HepG2 (cell line): ENCODE measurements around the gene ALG9. TPM values are rescaled to one million over a fixed set of nuclear protein-coding genes. Genes with fewer than 3 reads are reported as not detected.

ENCODE experiments used
- ATAC-seq: fragments of 200-7000 bp; cut with Tn5 transposase; 3 replicates; pipeline ENCODE4 v1.9.1; 2020; ENCODE audit warnings: mild to moderate bottlenecking, moderate library complexity
- BruUV-seq: library from RNA; stranded (reverse); fragments of 400-500 nt; replicated peaks from 2 replicates; lab custom pipeline; 2021; lab: Mats Ljungman, UMichigan
- CTCF ChIA-PET: fragments of 300-600 bp; formaldehyde crosslinking; extraction: SDS; loops from one replicate; lab custom pipeline; 2021; ENCODE audit warnings: low total read pairs, inconsistent platforms, low intra/inter-chr PET ratio; lab: Yijun Ruan, JAX
- POLR2A ChIA-PET: fragments of 350-600 bp; sonication (Branson Sonifier 250); formaldehyde crosslinking; loops from one replicate; lab custom pipeline; 2020; ENCODE audit warnings: antibody characterized with exemption, inconsistent platforms; lab: Yijun Ruan, JAX
- DNase-seq: peaks from one replicate; pipeline ENCODE4 v3.0.0-alpha.2; 2015; ENCODE audit warnings: low spot score
- FAIRE-seq: peaks from 3 replicates; lab custom pipeline; 2011; peaks lifted over from hg19 to GRCh38; lab: Jason Lieb, UNC
- H2AFZ ChIP-seq: one replicate; pipeline ENCODE4 v1.6.1; 2011; ENCODE audit warnings: low read length, inconsistent platforms
- H3K27ac ChIP-seq: fragments of 300-600 bp; 3 replicates; pipeline ENCODE4 v1.8.0; 2011; ENCODE audit warnings: mixed run types, mild to moderate bottlenecking, mixed read lengths, low read length, inconsistent platforms; ENCODE audit not compliant: insufficient read depth; ENCODE audit errors: extremely low read length
- H3K27me3 ChIP-seq, 2 experiments: fragments of 200-600 bp in 1 of 2; 2 replicates in 1 of 2; 3 replicates in 1 of 2; pipeline versions ENCODE4 v1.6.0 to v1.8.0; 2011; ENCODE audit warnings: low read length in 2 of 2, mild to moderate bottlenecking in 2 of 2, moderate library complexity in 2 of 2, inconsistent platforms in 1 of 2; ENCODE audit not compliant: insufficient read depth in 2 of 2, control insufficient read depth in 1 of 2
- H3K36me3 ChIP-seq, 2 experiments: fragments of 200-600 bp in 1 of 2; replicated peaks in 1 of 2; 2 replicates in 1 of 2; 3 replicates in 1 of 2; pipeline versions ENCODE4 v1.5.1 to v1.8.0; 2011; ENCODE audit warnings: low read length in 2 of 2, inconsistent platforms in 1 of 2; ENCODE audit not compliant: insufficient read depth in 2 of 2, control insufficient read depth in 1 of 2
- H3K4me1 ChIP-seq: 2 replicates; pipeline ENCODE4 v1.5.1; 2012; ENCODE audit warnings: low read length, inconsistent platforms; ENCODE audit not compliant: insufficient read depth
- H3K4me2 ChIP-seq: 2 replicates; pipeline ENCODE4 v1.6.0; 2011; ENCODE audit warnings: low read depth, low read length, inconsistent platforms
- H3K4me3 ChIP-seq, 3 experiments: fragments of 200-600 bp in 1 of 3; sonication (generic), shearing (Covaris generic) in 1 of 3; replicated peaks in 1 of 3; 2 replicates each; pipeline ENCODE4 v1.5.1; 2011 to 2016; ENCODE audit warnings: low read length in 3 of 3, inconsistent platforms in 2 of 3, low read depth in 2 of 3, mild to moderate bottlenecking in 2 of 3, control low read depth in 1 of 3, mixed read lengths in 1 of 3; ENCODE audit not compliant: insufficient read depth in 1 of 3
- H3K79me2 ChIP-seq: one replicate; pipeline ENCODE4 v1.6.1; 2011; ENCODE audit warnings: low read length, inconsistent platforms; ENCODE audit not compliant: insufficient read depth
- H3K9ac ChIP-seq: 2 replicates; pipeline ENCODE4 v1.6.0; 2011; ENCODE audit warnings: mild to moderate bottlenecking, low read depth, low read length, inconsistent platforms; ENCODE audit not compliant: insufficient read depth
- H3K9me3 ChIP-seq: 2 replicates; pipeline ENCODE4 v1.5.1; 2012; ENCODE audit warnings: mild to moderate bottlenecking, low read length
- H4K20me1 ChIP-seq: 2 replicates; pipeline ENCODE4 v1.6.0; 2011; ENCODE audit warnings: inconsistent platforms, mild to moderate bottlenecking, low read length, moderate library complexity; ENCODE audit not compliant: insufficient read depth
- ATF7 ChIP-seq, 2 experiments: fragments of 450-650 bp in 1 of 2; sonication (generic) in 1 of 2; formaldehyde crosslinking in 1 of 2; IDR thresholded peaks; 2 replicates each; pipeline versions ENCODE4 v1.4.0 to v1.6.1; 2016 to 2020; ENCODE audit warnings: antibody characterized with exemption in 1 of 2, mild to moderate bottlenecking in 1 of 2, missing genetic modification reagents in 1 of 2
- EED ChIP-seq: sonication (generic); formaldehyde crosslinking; IDR thresholded peaks from 2 replicates; pipeline ENCODE4 v1.5.0; 2020; ENCODE audit warnings: mild to moderate bottlenecking, missing genetic modification reagents
- MYPOP ChIP-seq: sonication (generic); formaldehyde crosslinking; IDR thresholded peaks from 2 replicates; pipeline ENCODE4 v1.8.1; 2023; ENCODE audit warnings: mild to moderate bottlenecking, moderate library complexity, missing genetic modification reagents
- PHF8 ChIP-seq: sonication (generic); formaldehyde crosslinking; IDR thresholded peaks from 2 replicates; pipeline ENCODE4 v1.5.0; 2020; ENCODE audit warnings: missing genetic modification reagents
- SETDB1 ChIP-seq: sonication (generic); formaldehyde crosslinking; IDR thresholded peaks from 2 replicates; pipeline ENCODE4 v1.5.1; 2020; ENCODE audit warnings: missing genetic modification reagents, mild to moderate bottlenecking, borderline replicate concordance
- SMAD1 ChIP-seq: sonication (generic); formaldehyde crosslinking; IDR thresholded peaks from 2 replicates; pipeline ENCODE4 v1.4.0; 2020; ENCODE audit warnings: missing genetic modification reagents, low read depth, mild to moderate bottlenecking, borderline replicate concordance
- SRSF9 ChIP-seq: fragments of 200-400 bp; formaldehyde crosslinking; IDR thresholded peaks from 2 replicates; pipeline ENCODE4 v1.6.1; 2018; ENCODE audit warnings: borderline replicate concordance, mild to moderate bottlenecking, low read depth, low read length; ENCODE audit not compliant: insufficient read depth, poor library complexity, severe bottlenecking
- SRY ChIP-seq: sonication (generic); formaldehyde crosslinking; IDR thresholded peaks from 2 replicates; pipeline ENCODE4 v1.8.0; 2022; ENCODE audit warnings: mild to moderate bottlenecking, missing genetic modification reagents
- TAF1 ChIP-seq: sonication (generic); formaldehyde crosslinking; IDR thresholded peaks from 2 replicates; pipeline ENCODE4 v1.4.0; 2020; ENCODE audit warnings: missing genetic modification reagents
- TEAD3 ChIP-seq: optimal IDR thresholded peaks from 2 replicates; pipeline ENCODE3; 2016; ENCODE audit warnings: borderline replicate concordance
- ZC3H13 ChIP-seq: sonication (generic); formaldehyde crosslinking; IDR thresholded peaks from 2 replicates; pipeline ENCODE4 v1.8.1; 2023; ENCODE audit warnings: mild to moderate bottlenecking, missing genetic modification reagents, moderate library complexity
- ZNF563 ChIP-seq: sonication (generic); formaldehyde crosslinking; IDR thresholded peaks from 2 replicates; pipeline ENCODE4 v1.8.0; 2022; ENCODE audit warnings: mild to moderate bottlenecking, moderate library complexity, missing genetic modification reagents
- ZNF768 ChIP-seq: sonication (generic); formaldehyde crosslinking; IDR thresholded peaks from 2 replicates; pipeline ENCODE4 v1.4.0; 2020; ENCODE audit warnings: missing genetic modification reagents
- WGBS: methylation state at CpG from one replicate; pipeline ENCODE4 v1.1.6; 2017; ENCODE audit warnings: low lambda C conversion rate; 5-methylcytosine and 5-hydroxymethylcytosine counted together
- in situ Hi-C: cut with HindIII; loops from 2 replicates; pipeline ENCODE4 v1.10.0; 2017; ENCODE audit warnings: low pct_unique_long_range_greater_than_20kb; ENCODE audit not compliant: extremely low pct_ligation_motif_present
- intact Hi-C: fragments of 100-400 bp; cut with micrococcal nuclease; formaldehyde crosslinking; loops from one replicate; pipeline ENCODE4 v1.10.0; 2022; ENCODE audit not compliant: unreplicated experiment
- polyA plus RNA-seq, 8 experiments: library from polyadenylated mRNA; depleted of rRNA in 3 of 8; stranded (reverse) in 7 of 8; unstranded in 1 of 8; fragments of >200 nt; fragmentation: Illumina TruSeq in 4 of 8; extraction: Trizol in 4 of 8; gene quantifications; 2 replicates each; pipeline versions ENCODE4 v1.2.1 to v1.2.3, GENCODE V29; 2011 to 2016; ENCODE audit warnings: low read depth in 4 of 8, missing spikeins in 1 of 8, mixed read lengths in 1 of 8; ENCODE audit not compliant: insufficient read depth in 1 of 8
- total RNA-seq, 5 experiments: library from RNA; depleted of rRNA; stranded (reverse); fragments of >200 nt; fragmentation: Illumina TruSeq; extraction: Trizol; gene quantifications; 2 replicates each; pipeline ENCODE4 v1.2.3, GENCODE V29; 2016; ENCODE audit warnings: low read depth in 1 of 5
- TF ChIP-seq, protein P1 (sequence below): sonication (generic); formaldehyde crosslinking; IDR thresholded peaks from 2 replicates; pipeline ENCODE4 v1.4.0; 2020; ENCODE audit warnings: missing genetic modification reagents
- TF ChIP-seq, protein P2 (sequence below): sonication (generic); formaldehyde crosslinking; IDR thresholded peaks from 2 replicates; pipeline ENCODE4 v1.8.0; 2022; ENCODE audit warnings: missing genetic modification reagents, low read depth, mild to moderate bottlenecking, borderline replicate concordance

Gene ALG9
- total and polyA plus RNA-seq, 2 of the 13 experiments (the other 11 are each of a cell fraction or from before 2014, with no cell fraction given) = 39.4 to 40.6 TPM

DNA sequence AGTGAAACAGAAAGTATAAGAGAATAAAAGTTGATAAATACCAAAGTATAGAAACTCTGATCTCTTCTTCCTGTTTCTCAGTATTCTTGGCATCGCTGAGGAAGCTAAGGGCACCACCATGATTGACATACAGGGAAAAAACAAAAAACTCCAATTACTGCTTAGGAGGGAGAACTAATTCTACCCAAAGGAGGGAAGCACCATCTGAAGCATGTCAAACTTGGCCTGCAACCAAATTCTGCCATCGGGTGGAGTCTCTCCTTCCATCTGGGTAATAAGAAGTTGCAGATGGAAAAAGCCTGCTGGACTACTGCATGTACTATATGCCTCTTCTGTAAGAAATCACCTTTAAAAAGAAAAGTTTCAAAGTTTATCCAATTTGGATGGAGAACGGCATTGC, 74.7 kb downstream of the ALG9 start:
- CTCF ChIA-PET = no interaction called here
- in situ Hi-C loops = no loop called here

More for the DNA sequence above, 74.7 kb downstream of the ALG9 start:
- DNase-seq (no peak), ATAC-seq (no peak), FAIRE-seq (no peak)
- H3K27ac ChIP-seq = no peak overlapping the region
- WGBS = 96% methylated on average over 3 of the region's 3 CpGs
- no peak overlapping the region for H3K9ac ChIP-seq
- H3K9me3 ChIP-seq = no peaks in the 10 kb centered on the region
- no peaks in the 10 kb centered on the region for H4K20me1 ChIP-seq
- no peak overlapping the region for H3K4me2 ChIP-seq
- no peak overlapping the region for H3K4me3 ChIP-seq
- H3K36me3 ChIP-seq = peaks cover 2 to 8% of the 10 kb centered on the region in 2 experiments; a peak in 3 of 5 replicates
- intact Hi-C loops = no loop called here
- BruUV-seq = no TSS peak
- POLR2A ChIA-PET = interaction anchor here (1.9 kb wide), 1 partner anchor 11 kb away, joined by 5 read pairs; no protein-coding TSS in a partner anchor
- no peak overlapping the region for H2AFZ ChIP-seq
- no peaks in the 10 kb centered on the region for H3K79me2 ChIP-seq
- TF ChIP-seq ATF7 (IDR thresholded peaks at IDR 0.05) = no peak
- no peak for TF ChIP-seq ATF7 (CRISPR knock-in tag; IDR thresholded peaks at IDR 0.05)
- TF ChIP-seq SRSF9 = no peak
- TF ChIP-seq MYPOP (CRISPR knock-in tag) = no peak
- TF ChIP-seq ZNF768 (CRISPR knock-in tag) = no peak
- TF ChIP-seq TEAD3 (CRISPR knock-in tag) = no peak
- no peak for TF ChIP-seq PHF8 (CRISPR knock-in tag)
- TF ChIP-seq, protein P1, sequence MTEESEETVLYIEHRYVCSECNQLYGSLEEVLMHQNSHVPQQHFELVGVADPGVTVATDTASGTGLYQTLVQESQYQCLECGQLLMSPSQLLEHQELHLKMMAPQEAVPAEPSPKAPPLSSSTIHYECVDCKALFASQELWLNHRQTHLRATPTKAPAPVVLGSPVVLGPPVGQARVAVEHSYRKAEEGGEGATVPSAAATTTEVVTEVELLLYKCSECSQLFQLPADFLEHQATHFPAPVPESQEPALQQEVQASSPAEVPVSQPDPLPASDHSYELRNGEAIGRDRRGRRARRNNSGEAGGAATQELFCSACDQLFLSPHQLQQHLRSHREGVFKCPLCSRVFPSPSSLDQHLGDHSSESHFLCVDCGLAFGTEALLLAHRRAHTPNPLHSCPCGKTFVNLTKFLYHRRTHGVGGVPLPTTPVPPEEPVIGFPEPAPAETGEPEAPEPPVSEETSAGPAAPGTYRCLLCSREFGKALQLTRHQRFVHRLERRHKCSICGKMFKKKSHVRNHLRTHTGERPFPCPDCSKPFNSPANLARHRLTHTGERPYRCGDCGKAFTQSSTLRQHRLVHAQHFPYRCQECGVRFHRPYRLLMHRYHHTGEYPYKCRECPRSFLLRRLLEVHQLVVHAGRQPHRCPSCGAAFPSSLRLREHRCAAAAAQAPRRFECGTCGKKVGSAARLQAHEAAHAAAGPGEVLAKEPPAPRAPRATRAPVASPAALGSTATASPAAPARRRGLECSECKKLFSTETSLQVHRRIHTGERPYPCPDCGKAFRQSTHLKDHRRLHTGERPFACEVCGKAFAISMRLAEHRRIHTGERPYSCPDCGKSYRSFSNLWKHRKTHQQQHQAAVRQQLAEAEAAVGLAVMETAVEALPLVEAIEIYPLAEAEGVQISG = no peak
- no peak for TF ChIP-seq ZC3H13 (CRISPR knock-in tag)
- no peak for TF ChIP-seq SMAD1 (CRISPR knock-in tag)
- no peak for TF ChIP-seq SETDB1 (CRISPR knock-in tag)
- no peak for TF ChIP-seq TAF1 (CRISPR knock-in tag)
- TF ChIP-seq ZNF563 (CRISPR knock-in tag) = no peak
- no peak for TF ChIP-seq SRY (CRISPR knock-in tag)
- TF ChIP-seq, protein P2, sequence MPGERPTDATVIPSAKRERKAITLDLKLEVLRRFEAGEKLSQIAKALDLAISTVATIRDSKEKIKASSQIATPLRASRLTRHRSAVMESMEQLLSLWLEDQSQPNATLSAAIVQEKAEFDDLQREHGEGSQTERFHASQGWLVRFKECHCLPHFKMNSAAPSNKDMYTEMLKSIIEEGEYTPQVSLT (CRISPR knock-in tag) = no peak
- TF ChIP-seq EED (CRISPR knock-in tag) = no peak
- peaks cover 66% of the 10 kb centered on the region for H3K4me1 ChIP-seq
- H3K27me3 ChIP-seq = no peaks in the 10 kb centered on the region; a peak in 1 of 5 replicates
